ENCODE data around the gene DLEC1.

The DLEC1 gene

GRCh38 chr3:38107911-38108648, 69.1 kb downstream of the DLEC1 start:
- TF ChIP-seq CTCF (IDR thresholded peaks at IDR 0.05; ENCODE audit: control insufficient read depth, insufficient read depth, low read depth, low read length, missing control alignments), result no peak
- H3K4me3 ChIP-seq (ENCODE audit: control insufficient read depth, low read depth, low read length), result no peak overlapping the region
- no peak for DNase-seq (ENCODE audit: low read depth)

GRCh38 chr3:38108649-38109579, 69.9 kb downstream of the DLEC1 start:
- H3K4me3 ChIP-seq (ENCODE audit: control insufficient read depth, low read depth, low read length), result no peak overlapping the region
- no peak for TF ChIP-seq CTCF (IDR thresholded peaks at IDR 0.05; ENCODE audit: control insufficient read depth, insufficient read depth, low read depth, low read length, missing control alignments)
- DNase-seq (ENCODE audit: low read depth), result no peak

- no peak for DNase-seq (ENCODE audit: low read depth)
- TF ChIP-seq CTCF (IDR thresholded peaks at IDR 0.05; ENCODE audit: control insufficient read depth, insufficient read depth, low read depth, low read length, missing control alignments), result no peak
- H3K4me3 ChIP-seq (ENCODE audit: control insufficient read depth, low read depth, low read length), result no peak overlapping the region
These were observed 70.7 kb downstream of the DLEC1 start for GRCh38 chr3:38109580-38110313.

- H3K4me3 ChIP-seq (ENCODE audit: control insufficient read depth, low read depth, low read length), result no peak overlapping the region
- no peak for TF ChIP-seq CTCF (IDR thresholded peaks at IDR 0.05; ENCODE audit: control insufficient read depth, insufficient read depth, low read depth, low read length, missing control alignments)
- DNase-seq (ENCODE audit: low read depth), result no peak
These were observed 71.5 kb downstream of the DLEC1 start for GRCh38 chr3:38110314-38111050.

GRCh38 chr3:38111201-38111600, 72.2 kb downstream of the DLEC1 start:
- TF ChIP-seq CTCF (IDR thresholded peaks at IDR 0.05; ENCODE audit: control insufficient read depth, insufficient read depth, low read depth, low read length, missing control alignments), result no peak
- H3K4me3 ChIP-seq (ENCODE audit: control insufficient read depth, low read depth, low read length), result no peak overlapping the region
- DNase-seq (ENCODE audit: low read depth), result no peak

Data from AG09309 (cell line).